NOMO-1 treated with dmso at 0.1 percent for 144 hours (cell line): Measurements from ENCODE around the gene UTP11.
A peak's percentile ranks its signal among the peaks of the same experiment; 100 is the strongest.
"Not testable (repeated sequence)": the region's sequence is repeated elsewhere in the genome, so short reads cannot be mapped to it uniquely, and the experiment has no call there.

Experiments
- DNase-seq: peaks from one replicate; lab custom pipeline; 2025; ENCODE audit not compliant: unreplicated experiment; lab: John Stamatoyannopoulos, UW

The UTP11 gene

GRCh38 chr1:38012363-38013226, at the start of gene UTP11:
UTP11 (plus strand) TSS chr1:38012734; CDS start chr1:38012803, 69 bp downstream.
- DNase-seq = peak; percentile 98

- not testable (repeated sequence) for DNase-seq
Measured at GRCh38 chr1:37964106-37964505, 48.4 kb upstream of the UTP11 start.

- DNase-seq = no peak
Measured at GRCh38 chr1:37965301-37965700, 47.2 kb upstream of the UTP11 start.

- DNase-seq = not testable (repeated sequence)
Measured at GRCh38 chr1:37973684-37974083, 38.9 kb upstream of the UTP11 start.

- DNase-seq = no peak
Measured at GRCh38 chr1:37974567-37974966, 38.0 kb upstream of the UTP11 start.

GRCh38 chr1:37975083-37975482, 37.5 kb upstream of the UTP11 start:
- peak; percentile 16 for DNase-seq

GRCh38 chr1:37978541-37978940, 34.0 kb upstream of the UTP11 start:
- no peak for DNase-seq

- DNase-seq = no peak
Measured at GRCh38 chr1:37983546-37983945, 29.0 kb upstream of the UTP11 start.

- no peak for DNase-seq
Measured at GRCh38 chr1:37987679-37988078, 24.9 kb upstream of the UTP11 start.

GRCh38 chr1:37989361-37989930, 23.1 kb upstream of the UTP11 start:
- DNase-seq = no peak

- DNase-seq = peak; percentile 43
Measured at GRCh38 chr1:37994886-37995566, 17.5 kb upstream of the UTP11 start.

GRCh38 chr1:37995751-37996345, 16.7 kb upstream of the UTP11 start:
- DNase-seq = no peak

- no peak for DNase-seq
Measured at GRCh38 chr1:37997256-37998088, 15.1 kb upstream of the UTP11 start.

- no peak for DNase-seq
Measured at GRCh38 chr1:37998089-37998808, 14.3 kb upstream of the UTP11 start.

GRCh38 chr1:37998913-37999429, 13.6 kb upstream of the UTP11 start:
- no peak for DNase-seq

- DNase-seq = no peak
Measured at GRCh38 chr1:37999430-38000232, 12.9 kb upstream of the UTP11 start.

GRCh38 chr1:38000233-38000528, 12.4 kb upstream of the UTP11 start:
- no peak for DNase-seq

- no peak for DNase-seq
Measured at GRCh38 chr1:38000529-38001455, 11.7 kb upstream of the UTP11 start.
